ENCODE measurements around the gene SEC24D.

The SEC24D gene

DNA sequence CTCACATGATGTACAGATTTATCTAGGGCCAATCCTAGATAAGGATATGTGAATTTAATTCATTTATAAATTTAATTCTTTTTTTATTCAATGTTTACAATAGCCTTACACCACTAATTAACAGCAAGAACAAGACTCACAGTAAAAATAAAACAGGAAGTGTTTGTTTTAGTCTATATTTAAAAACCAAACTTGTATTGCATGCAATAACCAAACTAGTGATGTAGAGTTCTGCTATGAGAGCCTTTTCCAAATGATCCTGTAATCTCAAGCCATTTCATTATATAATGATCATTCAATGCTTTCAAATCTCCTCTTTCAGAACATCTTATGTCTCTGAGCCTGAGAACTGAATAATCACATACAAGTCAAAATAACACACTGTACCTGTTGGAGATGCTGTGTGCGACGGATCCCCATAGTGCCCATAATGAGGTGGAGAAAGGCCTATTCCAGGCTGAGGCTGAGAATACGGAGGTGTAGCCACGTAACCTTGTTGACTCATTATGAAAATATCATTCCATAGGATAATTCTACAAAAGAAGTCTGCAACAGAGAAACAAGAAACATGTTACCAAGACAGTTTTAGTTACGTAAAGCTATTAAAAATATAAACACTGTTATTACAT is 2.6 kb downstream of the SEC24D start:
- Mint-ChIP-seq H3K4me1 (ENCODE audit: low read depth) (peaks cover 37% of the 10 kb centered on the region), H3K36me3 (ENCODE audit: low read depth) (peaks cover 28% of the 10 kb centered on the region), H3K9me3 (no peaks in the 10 kb centered on the region), H3K27me3 (ENCODE audit: low read depth) (no peaks in the 10 kb centered on the region), H3K27ac (no peak overlapping the region), H3K4me3 (no peak overlapping the region)

DNA sequence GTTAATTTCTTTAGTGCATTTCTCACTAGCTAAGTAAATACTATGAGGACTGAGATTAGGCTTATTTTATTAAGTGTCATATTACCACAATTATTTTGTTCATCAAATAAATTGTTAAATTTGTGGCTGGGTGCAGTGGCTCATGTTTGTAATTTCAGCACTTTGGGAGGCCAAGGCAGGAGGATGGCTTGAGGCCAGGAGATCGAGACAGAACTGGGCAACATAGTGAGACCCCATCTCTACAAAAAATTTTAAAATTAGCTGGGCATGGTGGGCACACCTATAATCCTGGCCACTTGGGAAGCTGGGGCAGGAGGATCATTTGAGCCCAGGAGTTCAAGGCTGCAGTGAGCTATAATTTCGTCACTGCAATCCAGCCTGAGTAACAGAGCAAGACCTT is 6.8 kb downstream of the SEC24D start:
- Mint-ChIP-seq H3K4me3 (no peak overlapping the region), H3K9me3 (no peaks in the 10 kb centered on the region), H3K36me3 (ENCODE audit: low read depth) (peaks cover 44% of the 10 kb centered on the region), H3K4me1 (ENCODE audit: low read depth) (peaks cover 45% of the 10 kb centered on the region), H3K27ac (no peak overlapping the region), H3K27me3 (ENCODE audit: low read depth) (no peaks in the 10 kb centered on the region)

GRCh38 chr4:118826723-118827444 is 9.0 kb downstream of the SEC24D start:
- no peak overlapping the region for H3K27ac Mint-ChIP-seq
- H3K9me3 Mint-ChIP-seq = no peaks in the 10 kb centered on the region
- H3K4me1 Mint-ChIP-seq (ENCODE audit: low read depth) = peaks cover 38% of the 10 kb centered on the region
- peaks cover 45% of the 10 kb centered on the region for H3K36me3 Mint-ChIP-seq (ENCODE audit: low read depth)
- H3K4me3 Mint-ChIP-seq = no peak overlapping the region
- no peaks in the 10 kb centered on the region for H3K27me3 Mint-ChIP-seq (ENCODE audit: low read depth)

- Mint-ChIP-seq H3K9me3 (no peaks in the 10 kb centered on the region), H3K27me3 (ENCODE audit: low read depth) (no peaks in the 10 kb centered on the region), H3K36me3 (ENCODE audit: low read depth) (peaks cover 41% of the 10 kb centered on the region), H3K4me3 (no peak overlapping the region), H3K4me1 (ENCODE audit: low read depth) (peaks cover 37% of the 10 kb centered on the region), H3K27ac (peak overlapping the region; percentile 17)
Measured at GRCh38 chr4:118825799-118826198, 10.1 kb downstream of the SEC24D start.

DNA sequence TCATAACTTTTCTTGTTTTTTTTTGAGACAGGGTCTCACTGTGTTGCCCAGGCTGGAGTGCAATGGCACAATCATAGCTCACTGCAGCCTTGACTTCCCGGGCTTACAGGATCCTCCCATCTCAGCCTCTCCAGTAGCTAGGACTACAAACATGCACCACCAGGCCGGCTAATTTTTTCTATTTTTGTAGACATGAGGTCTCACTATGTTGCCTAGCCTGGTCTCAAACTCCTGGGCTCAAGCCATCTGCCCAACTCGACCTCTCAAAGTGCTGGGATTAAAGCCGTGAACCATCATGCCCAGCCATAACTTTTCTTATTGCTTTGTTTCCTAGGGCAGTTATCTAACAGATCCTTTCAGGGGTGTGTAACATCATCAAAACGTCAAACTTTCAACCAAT is 11.8 kb downstream of the SEC24D start:
- peaks cover 34% of the 10 kb centered on the region for H3K36me3 Mint-ChIP-seq (ENCODE audit: low read depth)
- H3K27ac Mint-ChIP-seq = no peak overlapping the region
- no peaks in the 10 kb centered on the region for H3K27me3 Mint-ChIP-seq (ENCODE audit: low read depth)
- H3K9me3 Mint-ChIP-seq = no peaks in the 10 kb centered on the region
- peaks cover 31% of the 10 kb centered on the region for H3K4me1 Mint-ChIP-seq (ENCODE audit: low read depth)
- no peak overlapping the region for H3K4me3 Mint-ChIP-seq

DNA sequence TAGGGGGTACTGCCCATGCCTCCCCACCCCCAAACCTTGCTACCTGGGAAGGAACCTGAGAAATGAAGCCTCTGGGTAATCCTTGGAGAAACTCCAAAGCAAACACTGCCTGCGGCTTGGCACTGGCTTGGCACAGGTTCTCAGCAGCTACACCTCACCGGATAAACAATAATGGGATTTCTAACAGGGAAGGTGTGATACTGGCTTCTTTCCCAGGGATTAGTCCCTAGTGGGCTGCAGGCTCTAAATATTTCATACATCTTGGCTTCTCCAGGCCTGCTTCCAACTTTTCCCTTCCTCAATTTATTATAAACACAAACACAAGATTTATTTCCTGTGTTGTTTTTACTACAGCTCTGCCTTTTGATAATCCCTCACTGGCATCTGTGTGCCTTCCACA is 12.5 kb downstream of the SEC24D start:
- Mint-ChIP-seq H3K9me3 (no peaks in the 10 kb centered on the region), H3K4me3 (no peak overlapping the region), H3K36me3 (ENCODE audit: low read depth) (peaks cover 28% of the 10 kb centered on the region), H3K4me1 (ENCODE audit: low read depth) (peaks cover 25% of the 10 kb centered on the region), H3K27me3 (ENCODE audit: low read depth) (no peaks in the 10 kb centered on the region), H3K27ac (no peak overlapping the region)

DNA sequence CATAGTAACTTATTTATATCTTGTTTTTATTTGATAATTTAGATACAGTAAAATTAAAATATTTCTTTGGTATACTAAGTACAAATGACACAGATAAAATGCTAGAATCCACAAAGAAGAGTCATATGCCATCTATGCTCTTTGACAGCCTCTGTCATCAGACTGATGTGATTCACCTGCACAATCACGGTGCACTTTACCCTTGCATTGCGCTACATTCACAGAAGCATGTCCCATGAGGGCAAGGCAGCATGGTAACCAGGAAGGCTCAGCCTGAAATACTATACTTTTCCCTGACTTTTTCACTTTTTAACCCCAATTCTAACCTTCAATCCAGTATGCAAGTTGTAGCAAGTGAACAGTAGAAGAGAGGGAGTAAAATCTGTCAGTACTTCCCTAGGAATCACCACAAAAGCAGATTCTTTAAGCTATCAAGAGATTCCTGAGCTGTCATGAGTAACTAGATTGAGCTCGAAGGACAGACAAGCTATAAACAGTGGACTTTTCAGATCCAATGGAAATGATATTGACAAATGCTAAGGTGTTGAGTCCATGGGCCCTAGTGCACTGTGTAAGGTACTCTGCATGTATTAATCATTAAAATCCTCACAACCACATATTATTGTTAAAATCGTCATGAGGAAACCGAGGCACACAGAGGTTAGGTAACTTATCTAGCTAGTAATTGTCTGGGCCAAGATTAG is 14.2 kb downstream of the SEC24D start:
- Mint-ChIP-seq H3K36me3 (ENCODE audit: low read depth) (peaks cover 25% of the 10 kb centered on the region), H3K4me1 (ENCODE audit: low read depth) (peaks cover 19% of the 10 kb centered on the region), H3K27ac (no peak overlapping the region), H3K27me3 (ENCODE audit: low read depth) (no peaks in the 10 kb centered on the region), H3K4me3 (no peak overlapping the region), H3K9me3 (no peaks in the 10 kb centered on the region)

- Mint-ChIP-seq H3K27ac (no peak overlapping the region), H3K27me3 (ENCODE audit: low read depth) (no peaks in the 10 kb centered on the region), H3K36me3 (ENCODE audit: low read depth) (peaks cover 36% of the 10 kb centered on the region), H3K9me3 (no peaks in the 10 kb centered on the region), H3K4me1 (ENCODE audit: low read depth) (peaks cover 2% of the 10 kb centered on the region), H3K4me3 (no peak overlapping the region)
Measured at GRCh38 chr4:118817178-118817930, 18.6 kb downstream of the SEC24D start.

GRCh38 chr4:118816538-118817177 is 19.3 kb downstream of the SEC24D start:
- no peak overlapping the region for H3K27ac Mint-ChIP-seq
- no peaks in the 10 kb centered on the region for H3K9me3 Mint-ChIP-seq
- no peak overlapping the region for H3K4me3 Mint-ChIP-seq
- peaks cover 41% of the 10 kb centered on the region for H3K36me3 Mint-ChIP-seq (ENCODE audit: low read depth)
- H3K27me3 Mint-ChIP-seq (ENCODE audit: low read depth) = no peaks in the 10 kb centered on the region
- H3K4me1 Mint-ChIP-seq (ENCODE audit: low read depth) = peaks cover 1% of the 10 kb centered on the region

- Mint-ChIP-seq H3K36me3 (ENCODE audit: low read depth) (peaks cover 49% of the 10 kb centered on the region), H3K9me3 (no peaks in the 10 kb centered on the region)
Measured at GRCh38 chr4:118814891-118815290, 21.0 kb downstream of the SEC24D start.

GRCh38 chr4:118814058-118814457 is 21.9 kb downstream of the SEC24D start:
- no peak overlapping the region for H3K27ac Mint-ChIP-seq
- peaks cover 5% of the 10 kb centered on the region for H3K4me1 Mint-ChIP-seq (ENCODE audit: low read depth)
- H3K4me3 Mint-ChIP-seq = no peak overlapping the region
- no peaks in the 10 kb centered on the region for H3K9me3 Mint-ChIP-seq
- H3K27me3 Mint-ChIP-seq (ENCODE audit: low read depth) = no peaks in the 10 kb centered on the region
- peaks cover 55% of the 10 kb centered on the region for H3K36me3 Mint-ChIP-seq (ENCODE audit: low read depth)

More at GRCh38 chr4:118814891-118815290, 21.0 kb downstream of the SEC24D start:
- no peaks in the 10 kb centered on the region for H3K27me3 Mint-ChIP-seq (ENCODE audit: low read depth)
- no peak overlapping the region for H3K27ac Mint-ChIP-seq
- peaks cover 4% of the 10 kb centered on the region for H3K4me1 Mint-ChIP-seq (ENCODE audit: low read depth)
- no peak overlapping the region for H3K4me3 Mint-ChIP-seq

- H3K36me3 Mint-ChIP-seq (ENCODE audit: low read depth) = peaks cover 58% of the 10 kb centered on the region
- H3K4me3 Mint-ChIP-seq = no peak overlapping the region
- no peaks in the 10 kb centered on the region for H3K27me3 Mint-ChIP-seq (ENCODE audit: low read depth)
- H3K4me1 Mint-ChIP-seq (ENCODE audit: low read depth) = peaks cover 5% of the 10 kb centered on the region
- H3K9me3 Mint-ChIP-seq = no peaks in the 10 kb centered on the region
- H3K27ac Mint-ChIP-seq = no peak overlapping the region
Measured at GRCh38 chr4:118813561-118813960, 22.4 kb downstream of the SEC24D start.

GRCh38 chr4:118811832-118812231 is 24.1 kb downstream of the SEC24D start:
- Mint-ChIP-seq H3K9me3 (no peaks in the 10 kb centered on the region), H3K4me1 (ENCODE audit: low read depth) (peaks cover 5% of the 10 kb centered on the region), H3K27ac (no peak overlapping the region), H3K27me3 (ENCODE audit: low read depth) (no peaks in the 10 kb centered on the region), H3K4me3 (no peak overlapping the region), H3K36me3 (ENCODE audit: low read depth) (peaks cover 59% of the 10 kb centered on the region)
